ENCODE data around the gene AKAP8L.
"Not testable (repeated sequence)": the region's sequence is repeated elsewhere in the genome, so short reads cannot be mapped to it uniquely, and the experiment has no call there.

Gene AKAP8L

DNA sequence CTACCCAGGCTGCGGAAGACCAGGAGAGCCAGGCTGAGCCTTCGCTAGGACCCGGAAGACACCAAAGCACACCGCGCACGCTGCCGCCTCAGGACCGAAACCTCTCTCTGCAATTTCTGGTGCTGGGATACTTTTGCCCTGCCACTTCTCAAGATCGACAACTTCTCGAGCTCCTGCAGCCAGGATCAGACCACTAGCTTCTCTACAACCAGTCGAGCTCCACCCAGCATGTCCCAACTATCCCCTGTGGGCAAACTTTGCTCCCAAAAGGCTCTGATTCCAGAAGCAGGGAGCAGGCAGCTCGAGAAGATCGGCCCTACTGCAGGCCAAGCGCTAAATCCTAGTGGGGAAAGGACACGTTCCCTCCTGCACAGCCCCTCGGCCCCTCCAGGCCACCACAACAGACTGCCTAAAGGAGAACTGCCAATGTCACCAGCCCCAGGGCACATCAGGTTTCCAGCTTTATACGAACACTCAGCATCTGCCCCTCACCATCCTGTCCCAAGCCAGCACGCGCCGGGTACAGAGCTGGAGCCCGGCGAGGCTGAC, 40.2 kb downstream of the AKAP8L start:
- DNase-seq, result peak in 1 of 2 experiments; percentile 39

DNA sequence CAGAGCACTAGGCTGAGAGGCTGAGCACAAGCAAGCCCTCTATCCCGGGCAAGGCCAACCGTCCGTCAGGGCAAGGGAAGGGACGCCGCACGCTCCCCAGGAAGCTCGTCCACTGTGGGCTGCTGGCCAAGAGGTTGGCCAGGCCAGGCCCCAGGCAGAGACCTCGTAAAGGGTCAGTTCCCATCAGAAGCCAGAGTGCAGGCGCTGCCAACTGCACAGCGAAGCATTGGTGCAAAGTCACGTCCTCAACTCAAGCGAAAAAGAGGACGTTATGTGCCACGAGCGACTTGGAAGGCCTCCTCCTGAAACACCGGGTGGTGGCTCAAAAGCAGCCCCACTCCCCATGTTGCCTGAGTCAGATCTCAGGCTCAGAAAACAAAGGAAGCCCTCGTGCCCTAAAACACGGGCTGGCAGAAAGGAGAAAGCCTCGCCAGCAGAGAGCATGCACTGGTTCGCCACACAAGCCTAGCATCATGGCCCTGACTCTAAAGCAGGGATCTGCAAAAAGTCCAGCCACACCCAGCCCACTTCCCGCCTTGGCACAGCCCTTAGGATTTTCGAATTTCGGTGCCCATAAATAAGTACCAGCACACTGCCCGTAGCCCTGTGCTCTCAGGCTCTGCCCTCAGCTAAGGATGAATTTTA, 43.9 kb downstream of the AKAP8L start:
- DNase-seq, result no peak

DNA sequence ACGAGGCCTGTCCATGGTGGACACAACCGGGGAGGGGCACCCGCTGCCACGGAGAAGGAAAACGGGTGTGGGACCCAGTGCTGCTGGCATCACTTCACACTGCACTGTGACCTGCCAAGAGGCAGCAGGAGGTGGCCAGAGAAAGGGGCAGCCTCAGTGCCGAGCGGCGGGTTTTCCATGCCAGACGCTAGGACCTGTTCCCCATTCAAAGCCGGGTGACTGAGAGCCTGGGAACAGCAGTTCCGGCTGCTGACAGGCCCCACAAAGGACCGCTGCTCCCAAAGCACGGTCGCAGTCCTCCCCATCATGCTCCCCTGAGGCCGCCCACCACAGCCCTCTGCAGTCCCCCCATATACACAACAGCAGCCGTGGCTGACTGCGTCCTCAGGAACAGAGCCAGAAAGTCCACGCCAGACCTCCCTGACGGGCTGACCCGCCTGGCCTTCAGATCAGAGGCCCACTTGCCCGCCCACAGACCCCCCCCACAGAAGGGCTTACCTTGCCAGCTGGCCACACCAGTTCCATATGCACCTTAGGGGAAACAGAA, 44.6 kb downstream of the AKAP8L start:
- DNase-seq, result no peak

DNA sequence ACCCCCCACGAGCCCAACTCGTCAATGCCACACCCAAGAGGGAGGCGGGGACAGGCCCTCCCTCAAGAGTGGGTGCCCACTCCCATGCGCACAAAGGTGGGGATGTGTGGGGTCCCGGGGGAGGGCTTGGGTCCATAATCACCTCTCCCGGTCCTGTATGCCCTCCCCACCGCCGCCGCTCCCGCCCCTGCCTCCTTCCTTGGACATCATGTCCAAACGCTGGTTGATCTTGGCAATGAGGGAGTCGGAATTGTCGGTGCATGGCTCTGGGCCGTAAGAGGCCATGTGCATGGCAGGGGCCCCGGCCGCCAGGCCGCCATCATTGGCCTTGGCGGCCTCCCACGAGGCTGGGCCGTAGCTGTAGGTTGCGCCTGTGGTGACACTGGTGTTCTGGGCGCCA, 45.1 kb downstream of the AKAP8L start:
- no peak for DNase-seq

DNA sequence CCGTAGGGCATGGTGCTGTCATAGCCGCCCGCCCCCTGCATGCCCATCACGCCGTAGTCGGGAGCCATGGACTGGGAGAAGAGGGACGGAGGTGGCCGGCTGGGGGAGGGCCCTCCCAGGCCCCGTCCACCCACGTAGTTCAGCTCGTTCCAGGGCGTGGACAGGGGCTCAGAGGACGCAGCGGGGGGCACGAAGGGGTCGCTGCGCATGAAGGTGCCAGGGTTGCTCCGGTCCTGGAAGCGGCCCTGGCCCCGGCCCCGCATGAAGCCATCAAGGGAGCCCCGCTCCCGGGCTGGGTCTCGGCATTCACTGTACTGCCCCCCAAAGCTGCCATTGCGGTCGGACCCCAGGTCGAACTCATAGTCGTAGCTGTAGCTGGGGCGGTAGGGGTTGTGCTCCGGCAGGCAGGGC, 45.9 kb downstream of the AKAP8L start:
- DNase-seq, result no peak

DNA sequence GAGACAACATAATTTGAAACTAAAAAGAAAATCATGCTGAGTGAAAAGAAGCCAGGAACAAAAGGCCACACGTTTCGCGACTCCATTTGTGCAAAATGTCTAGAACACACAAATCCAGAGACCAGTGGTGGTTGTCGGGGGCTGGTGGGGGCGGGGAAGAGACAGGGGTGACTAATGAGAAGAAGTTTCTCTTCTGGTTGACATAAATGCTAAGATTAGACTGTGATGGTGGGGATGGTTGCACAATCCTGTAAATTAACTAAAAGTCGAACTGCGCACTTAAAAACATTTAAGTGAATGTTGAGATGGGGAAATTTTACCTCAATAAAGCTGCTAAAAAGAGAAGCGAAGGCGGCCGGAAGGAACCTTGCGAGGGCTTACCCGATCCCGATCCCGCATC, 46.3 kb downstream of the AKAP8L start:
- DNase-seq, result no peak

DNA sequence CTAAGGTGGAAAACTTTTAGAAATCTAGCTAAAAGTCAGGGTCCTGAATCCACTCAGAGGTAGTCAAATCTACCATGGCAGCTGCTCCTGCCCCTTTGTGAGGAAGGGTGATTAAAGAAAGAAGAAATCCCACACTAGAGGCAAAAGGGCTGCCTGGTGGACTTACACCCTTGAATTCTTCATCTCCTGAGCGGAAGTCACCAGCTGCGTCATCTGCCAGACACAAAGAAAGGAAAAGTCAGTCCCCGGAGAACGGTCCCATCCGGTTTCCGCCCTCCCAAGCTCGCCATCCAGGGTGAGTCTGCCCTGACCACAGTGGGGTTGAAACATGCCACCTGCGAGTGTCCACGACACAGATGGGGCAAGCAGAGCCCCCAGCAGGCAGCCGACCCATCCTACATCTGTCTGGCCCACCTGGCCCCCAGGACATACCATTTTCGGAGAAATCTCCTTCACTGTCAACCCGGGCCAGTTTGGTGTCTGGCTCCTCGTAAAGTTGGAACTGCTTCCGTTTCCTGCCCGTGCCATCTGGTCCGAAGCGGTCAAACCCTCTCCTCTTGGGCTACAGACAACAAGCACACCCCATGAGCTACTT, 46.9 kb downstream of the AKAP8L start:
- DNase-seq, result no peak

DNA sequence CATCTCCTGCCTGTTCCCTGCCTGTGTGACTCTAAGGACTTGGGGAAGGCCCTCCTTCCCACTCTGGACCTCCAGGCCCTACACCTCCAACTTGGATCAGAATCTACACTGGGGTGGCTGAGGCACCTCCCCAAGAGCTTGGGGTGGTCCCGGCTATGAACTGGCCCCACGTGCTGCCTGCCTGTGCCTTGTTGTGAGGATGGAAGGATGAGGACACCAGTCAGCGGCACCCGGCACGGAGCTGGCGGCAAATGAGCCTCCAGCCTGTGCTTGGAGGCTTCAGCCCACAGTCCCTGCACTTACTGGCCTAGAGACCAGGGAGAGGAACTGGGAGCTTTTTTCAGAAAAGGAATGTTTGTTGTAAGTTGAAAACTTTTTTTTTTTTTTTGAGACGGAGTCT, 47.7 kb downstream of the AKAP8L start:
- DNase-seq, result no peak

DNA sequence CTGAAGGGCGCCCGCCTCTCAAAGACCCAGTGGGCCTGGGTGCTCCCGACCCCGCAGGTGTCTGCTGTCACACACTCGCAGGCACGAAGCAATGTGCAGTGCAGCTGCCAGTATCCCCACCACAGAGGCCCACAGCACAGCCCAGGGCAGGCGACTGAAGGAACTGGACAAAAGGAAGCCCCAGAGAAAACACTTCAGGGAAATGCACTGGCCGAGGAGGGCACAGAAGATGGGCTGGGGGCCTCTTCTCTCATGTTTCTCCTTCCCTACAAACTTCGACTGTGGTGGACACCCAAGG, 49.2 kb downstream of the AKAP8L start:
- DNase-seq, result no peak

DNA sequence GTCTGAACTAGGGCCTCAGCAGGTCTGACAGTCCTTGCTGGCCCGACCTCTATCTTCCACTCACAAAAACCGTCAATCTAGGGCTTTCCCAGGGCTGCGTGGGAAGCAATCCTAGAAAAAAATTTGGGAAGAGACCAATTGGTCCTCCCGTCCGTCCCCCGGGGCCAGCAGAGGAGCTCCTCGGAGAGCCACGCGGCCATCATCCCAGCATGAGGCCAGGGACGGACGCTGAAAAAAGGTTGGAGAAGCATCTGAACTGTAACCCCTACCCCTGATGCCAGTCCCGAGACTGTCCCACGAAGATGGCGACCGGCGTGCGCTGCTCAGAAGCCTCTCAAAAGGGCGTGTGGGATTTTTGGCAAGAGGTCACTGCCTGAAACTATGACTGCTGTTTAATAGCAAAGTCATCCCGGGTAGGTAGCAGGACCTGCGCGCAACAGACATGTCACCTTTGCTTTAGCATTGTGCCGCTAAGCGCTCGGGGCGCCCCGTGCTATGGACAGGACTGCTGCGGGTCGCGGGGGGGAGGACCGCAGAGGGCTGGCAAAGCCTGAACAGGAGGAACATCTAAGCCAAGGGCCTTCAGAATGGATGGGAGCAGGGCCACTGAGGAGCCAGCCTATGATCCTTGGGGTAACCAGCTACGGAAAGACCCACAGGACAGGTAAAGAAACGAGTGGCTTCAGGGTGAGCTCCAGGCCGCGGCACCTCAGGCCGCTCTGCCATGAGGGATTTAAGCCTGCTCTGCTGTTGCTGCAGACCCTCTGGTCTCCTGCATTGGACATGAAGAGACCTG, 49.8 kb downstream of the AKAP8L start:
- no peak for DNase-seq

DNA sequence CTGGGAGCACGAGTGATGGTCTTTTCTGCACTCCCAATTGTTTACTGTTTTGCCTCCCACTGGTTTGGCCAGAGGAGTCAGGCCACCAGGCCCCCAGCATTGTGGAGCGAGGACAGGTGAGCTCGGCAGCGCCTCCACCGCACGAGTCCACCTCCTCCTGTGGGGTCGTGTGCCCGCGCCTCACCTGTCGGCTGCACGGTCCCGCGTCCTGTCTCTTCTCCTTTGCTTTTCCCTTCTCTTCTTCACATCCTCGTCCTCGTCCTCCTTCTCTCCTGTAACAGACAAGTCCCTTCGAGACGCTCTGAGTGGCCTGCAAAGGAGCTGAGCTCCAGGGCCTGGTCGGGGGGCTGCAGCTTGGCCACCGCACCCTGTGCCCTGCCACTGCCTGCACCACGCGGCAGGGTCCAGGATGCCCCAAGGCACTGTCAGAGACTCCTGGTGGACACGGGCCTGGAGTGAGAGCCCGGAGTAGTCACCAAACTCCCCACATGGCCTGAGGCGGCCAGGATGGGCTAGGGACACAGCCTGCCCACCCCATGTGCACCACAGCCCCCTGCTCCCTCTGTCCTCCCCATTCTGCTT, 50.6 kb downstream of the AKAP8L start:
- no peak for DNase-seq

DNA sequence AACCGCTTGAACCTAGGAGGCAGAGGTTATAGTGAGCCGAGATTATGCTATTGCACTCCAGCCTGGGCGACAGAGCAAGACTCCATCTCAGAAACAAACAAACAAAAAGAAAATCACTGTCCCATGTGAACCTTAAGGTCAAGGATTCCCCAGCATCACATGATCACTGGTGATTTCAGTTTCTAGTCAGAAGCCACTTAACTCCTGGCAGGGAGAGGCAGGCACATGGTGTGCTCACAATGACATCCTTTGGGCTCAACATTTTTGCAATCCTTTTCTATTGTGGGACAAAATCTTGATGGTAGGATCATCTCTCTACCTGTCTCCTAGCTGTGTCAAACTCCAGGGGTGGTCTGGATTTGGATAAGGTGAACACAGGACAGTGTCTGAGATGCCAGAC, 51.3 kb downstream of the AKAP8L start:
- no peak for DNase-seq

DNA sequence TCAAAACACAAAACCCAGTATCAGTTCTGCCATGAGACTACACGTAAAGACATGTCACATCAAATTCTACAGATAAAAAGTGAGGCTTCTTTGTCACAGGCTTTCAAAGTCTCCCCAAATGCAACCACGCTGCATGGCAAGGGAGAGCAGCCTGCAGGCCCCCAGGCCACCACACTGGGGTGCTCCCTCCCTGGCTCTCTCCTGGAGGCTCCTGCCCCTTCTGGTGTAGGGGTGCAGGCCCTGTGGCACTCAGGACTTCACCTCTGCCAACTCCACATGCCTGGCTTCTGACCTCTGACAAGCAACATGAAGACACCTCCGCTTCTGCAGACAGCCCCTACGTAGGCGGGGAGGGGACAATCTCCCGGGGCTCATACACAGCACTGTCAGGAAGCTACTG, 53.5 kb downstream of the AKAP8L start:
- DNase-seq, result no peak

DNA sequence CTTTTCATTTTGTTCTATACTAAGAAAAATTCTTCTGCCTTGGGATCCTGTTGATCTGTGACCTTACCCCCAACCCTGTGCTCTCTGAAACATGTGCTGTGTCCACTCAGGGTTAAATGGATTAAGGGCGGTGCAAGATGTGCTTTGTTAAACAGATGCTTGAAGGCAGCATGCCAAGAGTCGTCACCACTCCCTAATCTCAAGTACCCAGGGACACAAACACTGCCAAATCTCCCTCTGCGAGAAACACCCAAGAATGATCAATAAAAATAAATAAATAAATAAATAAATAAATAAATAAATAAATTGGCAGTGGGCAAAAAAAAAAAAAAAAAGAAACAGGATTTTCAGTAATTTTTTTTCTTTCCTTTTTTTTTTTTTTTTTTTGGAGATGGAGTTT, 55.0 kb downstream of the AKAP8L start:
- not testable (repeated sequence) for DNase-seq

DNA sequence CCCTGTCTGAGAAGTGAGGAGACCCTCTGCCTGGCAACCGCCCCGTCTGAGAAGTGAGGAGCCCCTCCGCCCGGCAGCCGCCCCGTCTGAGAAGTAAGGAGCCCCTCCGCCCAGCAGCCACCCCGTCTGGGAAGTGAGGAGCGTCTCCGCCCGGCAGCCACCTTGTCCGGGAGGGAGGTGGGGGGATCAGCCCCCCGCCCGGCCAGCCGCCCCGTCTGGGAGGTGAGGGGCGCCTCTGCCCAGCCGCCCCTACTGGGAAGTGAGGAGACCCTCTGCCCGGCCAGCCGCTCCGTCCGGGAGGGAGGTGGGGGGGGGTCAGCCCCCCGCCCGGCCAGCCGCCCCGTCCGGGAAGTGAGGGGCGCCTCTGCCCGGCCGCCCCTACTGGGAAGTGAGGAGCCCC, 55.7 kb downstream of the AKAP8L start:
- DNase-seq, result not testable (repeated sequence)

DNA sequence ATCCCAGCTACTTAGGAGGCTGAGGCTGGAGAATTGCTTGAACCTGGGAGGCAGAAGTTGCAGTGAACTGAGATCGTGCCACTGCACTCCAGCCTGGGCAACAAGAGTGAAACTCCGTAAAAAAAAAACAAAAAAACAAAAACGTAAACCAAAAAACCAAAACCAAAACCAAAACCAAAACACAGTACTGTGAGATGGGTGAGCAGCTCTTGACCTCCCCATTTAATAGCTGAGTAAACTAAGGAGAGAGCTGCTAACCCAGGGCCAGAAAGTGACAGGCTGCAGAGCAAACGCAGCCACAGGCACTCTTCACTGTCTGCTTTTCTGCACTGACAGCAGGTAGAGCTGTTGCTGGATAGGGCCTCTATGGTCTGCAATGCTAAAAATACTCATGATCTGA, 58.8 kb downstream of the AKAP8L start:
- DNase-seq, result not testable (repeated sequence)

DNA sequence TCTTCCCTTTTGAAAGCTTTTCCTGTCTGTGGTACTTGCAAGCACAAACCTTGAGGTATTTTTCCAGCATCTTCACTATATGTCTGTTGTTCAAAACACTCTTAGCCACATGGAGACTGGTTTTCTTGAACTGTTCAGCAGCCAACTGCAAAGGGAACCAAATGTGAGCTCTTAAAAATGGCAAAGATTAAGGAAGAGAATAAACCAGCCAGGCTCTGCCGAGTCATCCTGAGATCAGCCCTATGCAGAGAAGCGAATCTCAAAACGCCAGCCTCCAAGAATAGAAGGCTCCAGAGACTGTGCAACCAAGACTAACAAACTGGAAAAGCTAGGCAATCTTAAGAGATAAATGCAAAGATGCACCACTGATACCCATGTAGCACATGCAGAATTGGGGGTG, 59.9 kb downstream of the AKAP8L start:
- no peak for DNase-seq

DNA sequence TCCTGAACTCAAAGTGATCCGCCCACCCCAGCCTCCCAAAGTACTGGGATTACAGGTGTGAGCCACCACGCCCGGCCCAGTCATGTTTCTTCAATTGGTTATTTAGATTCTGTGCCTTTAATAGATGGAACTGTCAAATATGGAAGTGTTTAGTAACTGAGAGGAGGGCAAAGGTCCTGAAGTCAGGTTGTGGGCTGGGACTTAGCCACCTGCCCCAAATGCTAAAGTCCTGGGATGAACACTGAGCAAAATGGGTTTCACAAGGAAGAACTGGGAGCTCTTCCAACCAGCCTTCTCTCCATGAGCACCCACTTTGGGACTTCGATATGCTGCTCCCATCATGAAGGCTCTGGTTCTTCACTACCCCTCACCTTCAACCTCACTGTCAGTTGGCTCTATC, 60.9 kb downstream of the AKAP8L start:
- DNase-seq, result no peak

DNA sequence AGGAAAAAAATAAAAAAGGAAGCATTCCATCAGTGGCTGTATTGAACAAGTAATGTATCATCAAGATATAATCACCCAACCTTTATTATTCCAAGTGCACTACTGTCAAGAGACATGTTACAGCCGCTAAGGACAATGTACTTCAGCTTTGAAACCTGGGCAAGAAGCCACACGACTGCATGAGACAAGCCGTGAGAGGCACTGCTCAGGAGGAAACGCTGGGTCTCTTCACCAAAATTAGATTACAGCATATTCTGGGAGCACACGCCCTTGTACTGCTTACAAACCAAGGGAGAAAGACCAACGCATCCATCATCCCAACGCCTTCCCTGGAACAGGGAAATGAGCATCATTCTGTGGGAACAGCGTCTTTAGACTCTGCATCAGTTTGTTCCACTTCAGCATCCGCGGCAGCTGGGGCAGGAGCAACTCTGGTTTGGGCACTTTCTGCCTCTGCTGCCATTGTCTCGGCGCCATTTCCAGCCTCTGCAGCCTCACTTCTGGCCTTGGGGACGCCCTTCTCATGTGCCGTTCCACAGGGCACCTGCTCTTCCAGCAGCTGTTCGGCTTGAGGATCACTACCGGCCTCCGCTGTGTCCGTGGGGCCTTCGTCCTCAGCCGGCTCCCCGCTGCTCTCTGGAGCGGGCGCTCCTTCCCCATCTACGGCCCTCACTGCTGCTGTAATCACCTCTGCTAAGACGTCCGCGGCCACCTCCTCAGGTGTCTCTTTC, 64.1 kb downstream of the AKAP8L start:
- no peak for DNase-seq

DNA sequence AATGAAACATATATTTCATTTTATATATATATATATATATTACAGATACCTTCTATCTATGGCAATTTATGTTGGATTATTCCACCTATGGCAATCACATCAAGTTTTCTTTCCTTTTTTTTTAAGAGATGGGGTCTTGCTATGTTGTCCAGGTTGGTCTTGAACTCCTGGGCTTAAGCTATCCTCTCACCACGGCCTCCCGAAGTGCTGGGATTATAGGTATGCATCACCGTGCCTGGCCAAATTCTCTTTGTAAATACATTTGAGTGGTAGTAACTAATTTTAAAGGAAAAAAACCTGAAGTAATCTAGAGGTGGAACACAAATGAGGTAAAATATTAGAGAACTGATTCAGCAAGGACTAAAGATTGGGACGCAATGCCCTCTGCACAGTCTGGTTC, 64.9 kb downstream of the AKAP8L start:
- no peak for DNase-seq

DNA sequence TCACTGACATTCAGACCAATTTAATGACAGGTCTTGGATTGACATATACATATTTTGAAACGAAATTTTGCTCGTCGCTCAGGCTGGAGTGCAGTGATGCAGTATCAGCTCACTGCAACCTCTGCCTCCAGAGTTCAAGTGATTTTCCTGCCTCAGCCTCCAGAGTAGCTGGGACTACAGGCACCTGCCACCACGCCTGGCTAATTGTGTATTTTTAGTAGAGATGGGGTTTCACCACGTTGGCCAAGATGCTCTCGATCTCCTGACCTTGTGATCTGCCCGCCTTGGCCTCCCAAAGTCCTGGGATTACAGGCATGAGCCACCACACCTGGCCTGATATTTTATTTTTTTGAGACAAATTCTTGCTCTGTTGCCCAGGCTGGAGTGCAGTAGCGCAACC, 66.3 kb downstream of the AKAP8L start:
- not testable (repeated sequence) for DNase-seq

DNA sequence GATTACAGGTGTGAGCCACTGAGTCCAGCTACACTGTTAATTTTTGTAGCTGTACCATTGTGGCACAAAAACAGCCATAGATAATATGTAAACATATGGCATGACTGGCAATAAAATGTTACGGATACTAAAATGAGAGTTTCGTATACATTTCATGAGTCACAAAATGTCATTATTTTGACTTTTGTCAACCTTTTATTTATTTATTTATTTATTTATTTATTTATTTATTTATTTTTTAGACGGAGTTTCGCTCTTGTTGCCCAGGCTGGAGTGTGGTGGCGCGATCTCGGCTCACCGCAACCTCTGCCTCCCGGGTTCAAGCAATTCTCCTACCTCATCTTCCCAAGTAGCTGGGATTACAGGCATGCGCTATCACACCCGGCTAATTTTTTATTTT, 77.5 kb downstream of the AKAP8L start:
- not testable (repeated sequence) for DNase-seq

DNA sequence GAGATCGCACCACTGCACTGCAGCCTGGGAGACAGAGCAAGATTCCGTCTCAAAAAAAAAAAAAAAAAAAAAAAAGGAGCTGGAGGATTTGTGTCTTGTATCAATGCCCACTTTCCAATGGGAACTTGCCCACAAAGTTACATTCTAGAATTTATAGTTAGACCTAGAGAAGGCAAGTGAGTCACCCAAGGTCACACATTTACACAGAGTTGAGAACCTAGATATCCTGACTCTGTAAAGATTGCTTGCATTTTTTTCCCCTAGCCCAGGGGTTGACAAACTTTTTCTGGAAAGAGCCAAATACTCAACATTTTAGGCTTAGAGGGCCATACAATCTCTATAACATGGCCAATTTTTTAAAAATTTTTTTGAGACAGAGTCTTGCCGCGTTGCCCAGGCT, 78.7 kb downstream of the AKAP8L start:
- DNase-seq, result no peak
